ENCODE measurements around the gene EIF1AD. TPM values are rescaled to one million over a fixed set of nuclear protein-coding genes. Genes with fewer than 3 reads are reported as not detected.

Gene EIF1AD
- total RNA-seq, 2 donors from 2014 or later = 69.6 to 82.1 TPM

Other genes starting within 250 kb of the EIF1AD start
- gene AP5B1, start 221.2 kb downstream of the EIF1AD start, total RNA-seq = 10 to 100 TPM; 15.8 to 25.4 TPM
- gene OVOL1, start 215.1 kb downstream of the EIF1AD start, total RNA-seq = not detected
- gene SNX32, start 168.2 kb downstream of the EIF1AD start, total RNA-seq = 1 to 10 TPM in 1 of 2 donors, under 1 TPM in 1; 0.52 to 1.0 TPM
- gene CFL1, start 144.0 kb downstream of the EIF1AD start, total RNA-seq = 1,000 to 10,000 TPM; 1,401 to 1,644 TPM
- 100 to 1,000 TPM in 1 of 2 donors, 10 to 100 TPM in 1; 85.7 to 109 TPM for gene MUS81, start 141.7 kb downstream of the EIF1AD start, total RNA-seq
- gene EFEMP2, start 129.4 kb downstream of the EIF1AD start, total RNA-seq = 10 to 100 TPM in 1 of 2 donors, 1 to 10 TPM in 1; 7.5 to 10.6 TPM
- 100 to 1,000 TPM; 124 to 886 TPM for gene CTSW, start 122.3 kb downstream of the EIF1AD start, total RNA-seq
- 100 to 1,000 TPM in 1 of 2 donors, 10 to 100 TPM in 1; 76.6 to 157 TPM for gene FIBP, start 113.7 kb downstream of the EIF1AD start, total RNA-seq
- 10 to 100 TPM; 44.6 to 89.8 TPM for gene CCDC85B, start 111.5 kb downstream of the EIF1AD start, total RNA-seq
- gene FOSL1, start 101.8 kb downstream of the EIF1AD start, total RNA-seq = 10 to 100 TPM in 1 of 2 donors, 1 to 10 TPM in 1; 7.9 to 18.1 TPM
- 10 to 100 TPM; 15.4 to 24.7 TPM for gene C11orf68, start 83.1 kb downstream of the EIF1AD start, total RNA-seq
- gene DRAP1, start 82.7 kb downstream of the EIF1AD start, total RNA-seq = 10 to 100 TPM; 88.5 to 95.6 TPM
- not detected for gene TSGA10IP, start 56.7 kb downstream of the EIF1AD start, total RNA-seq
- 100 to 1,000 TPM in 1 of 2 donors, 10 to 100 TPM in 1; 72.9 to 107 TPM for gene SART1, start 40.4 kb downstream of the EIF1AD start, total RNA-seq
- gene BANF1, start 346 bp upstream of the EIF1AD start, total RNA-seq = 100 to 1,000 TPM; 190 to 376 TPM
- under 1 TPM in 1 of 2 donors, not detected in 1; 0.52 TPM for gene CST6, start 9.9 kb upstream of the EIF1AD start, total RNA-seq
- gene CATSPER1, start 24.3 kb upstream of the EIF1AD start, total RNA-seq = 1 to 10 TPM; 1.5 to 8.8 TPM
- not detected for gene GAL3ST3, start 47.0 kb upstream of the EIF1AD start, total RNA-seq
- 100 to 1,000 TPM; 227 to 286 TPM for gene SF3B2, start 50.2 kb upstream of the EIF1AD start, total RNA-seq
- gene PACS1, start 68.1 kb upstream of the EIF1AD start, total RNA-seq = 10 to 100 TPM; 64.3 to 73.3 TPM

Measured in natural killer cell treated with Interleukin-12 subunit alpha and Interleukin-12 subunit beta and Interleukin-15 and Interleukin-18, amount 100 ng/mL, for 72 hours (primary cell).